Activated naive CD4-positive, alpha-beta T cell (primary cell): ENCODE data around the gene C10orf62.
A peak's percentile ranks its signal among the peaks of the same experiment; 100 is the strongest.
"Not testable (repeated sequence)": the region's sequence is repeated elsewhere in the genome, so short reads cannot be mapped to it uniquely, and the experiment has no call there.

Source experiments
- DNase-seq, 4 experiments: peaks; one replicate each; lab custom pipeline; 2025; lab: John Stamatoyannopoulos, UW

Gene C10orf62

DNA sequence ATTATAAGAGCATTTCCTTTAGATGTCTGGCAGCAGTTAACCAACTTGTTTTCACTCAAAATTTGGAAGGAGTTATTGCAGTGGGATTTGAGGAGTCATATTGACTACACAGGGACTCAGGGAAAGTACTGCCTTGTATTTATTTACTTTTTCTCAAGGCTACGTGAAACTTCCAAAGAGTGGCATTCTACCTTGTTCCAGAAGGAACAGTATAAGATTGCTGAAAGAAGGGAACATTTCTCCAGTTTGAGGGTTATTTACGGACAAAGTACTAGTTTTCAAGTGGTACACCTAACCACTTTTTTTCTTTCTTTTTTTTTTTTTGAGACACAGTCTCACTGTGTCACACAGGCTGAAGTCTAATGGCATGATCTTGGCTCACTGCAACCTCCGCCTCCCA lies 38.7 kb downstream of the C10orf62 start:
- DNase-seq = no peak

DNA sequence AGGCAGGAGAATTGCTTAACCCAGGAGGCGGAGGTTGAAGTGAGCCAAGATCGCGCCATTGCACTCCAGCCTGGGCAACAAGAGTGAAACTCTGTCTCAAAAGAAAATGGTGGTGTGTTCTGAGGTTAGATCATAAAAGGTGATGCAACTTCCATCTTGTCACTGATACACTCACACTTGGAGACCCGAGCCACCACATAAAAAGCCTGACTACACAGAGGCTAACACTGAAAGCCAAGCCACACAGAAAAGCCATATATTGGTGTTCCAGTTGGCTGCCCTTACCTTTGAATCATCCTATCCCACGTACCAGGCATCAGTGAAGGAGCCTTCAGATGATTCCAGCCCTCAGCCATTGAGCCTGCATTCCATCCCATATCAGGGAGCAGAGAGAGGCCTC lies 39.8 kb downstream of the C10orf62 start:
- no peak for DNase-seq

DNA sequence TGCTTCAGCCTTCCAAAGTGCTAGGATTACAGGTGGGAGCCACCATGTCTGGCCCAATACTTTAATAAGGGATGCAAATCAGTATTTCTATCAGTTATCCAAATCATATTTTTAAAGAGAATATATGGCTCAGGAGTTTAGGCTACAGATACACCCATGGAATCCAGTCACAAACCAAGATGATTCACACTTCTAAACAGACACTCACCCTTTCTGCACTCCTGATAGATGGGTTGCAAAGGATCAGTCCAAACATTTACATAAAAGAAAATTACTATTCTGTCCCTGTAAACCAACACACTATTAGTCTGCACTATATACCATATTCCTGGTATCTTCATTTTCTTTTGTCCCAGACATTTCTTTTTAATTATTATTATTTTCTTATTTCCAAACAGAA lies 41.6 kb downstream of the C10orf62 start:
- DNase-seq = no peak

DNA sequence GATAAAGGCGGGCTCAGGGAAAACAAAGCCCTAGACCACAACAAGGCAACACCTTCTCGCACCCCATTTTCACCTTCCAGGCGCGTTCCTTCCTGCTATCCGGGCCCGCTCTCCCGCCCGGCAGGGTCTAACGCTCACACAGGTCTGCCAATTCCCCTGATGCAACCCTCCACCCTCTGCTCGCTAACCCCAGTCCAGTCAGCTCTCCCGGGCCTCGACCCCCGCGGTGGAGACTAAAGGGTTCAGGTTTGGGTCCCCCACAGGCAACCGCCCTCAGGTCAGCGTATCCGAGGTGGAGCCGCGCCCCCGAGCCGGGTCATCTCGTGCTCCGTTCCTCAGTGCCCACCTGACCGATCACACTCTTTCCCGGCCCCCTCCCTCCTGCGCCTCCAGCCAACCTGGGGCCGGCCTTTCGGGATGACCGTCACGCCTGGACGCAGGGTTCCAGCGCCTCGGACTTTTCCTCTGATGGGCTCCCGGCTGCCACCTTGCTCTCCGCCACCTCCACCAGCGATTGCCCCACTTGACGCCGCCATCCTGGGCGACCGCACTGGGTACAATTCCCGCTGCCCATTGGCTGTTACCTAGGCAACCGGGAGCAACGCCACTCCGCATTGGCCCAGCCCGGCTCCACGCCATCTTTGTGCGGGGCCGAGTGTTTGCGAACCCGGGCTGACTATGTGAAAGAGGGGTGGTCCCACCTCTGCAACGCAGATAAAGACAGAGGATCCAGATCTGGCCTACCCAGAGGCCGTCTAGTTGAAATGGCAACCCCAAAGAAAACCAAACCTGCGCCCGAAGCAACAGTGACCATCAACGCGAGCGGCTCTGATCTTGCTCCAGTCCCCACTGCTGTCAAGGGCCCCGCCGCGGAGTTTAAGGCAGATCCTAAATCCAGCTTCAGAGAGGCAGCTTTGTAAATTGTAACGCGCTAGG lies 43.7 kb downstream of the C10orf62 start, which contains the start of gene MORN4:
MORN4 (minus strand) TSS at position 552 of the 936 bp plus-strand sequence. CDS start 13,847 bp downstream, outside the sequence.
- DNase-seq = peak; percentile 75 to 88 (median 81)

DNA sequence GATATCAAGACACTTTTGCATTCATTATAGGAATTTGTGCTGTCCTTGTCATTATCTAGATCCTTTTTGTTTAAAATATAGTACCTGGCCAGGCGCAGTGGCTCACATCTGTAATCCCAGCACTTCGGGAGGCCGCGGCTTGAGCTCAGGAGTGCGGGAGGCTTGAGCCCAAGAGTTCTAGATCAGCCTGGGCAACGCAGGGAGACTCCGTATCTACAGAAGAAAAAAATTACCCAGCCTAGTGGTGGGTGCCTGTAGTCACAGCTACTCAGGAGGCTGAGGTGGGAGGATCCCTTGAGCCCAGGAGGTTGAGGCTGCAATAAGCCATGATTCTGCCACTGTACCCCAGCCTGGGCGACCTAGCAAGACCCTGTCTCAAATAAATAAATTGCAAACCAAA lies 44.4 kb downstream of the C10orf62 start:
- no peak for DNase-seq

DNA sequence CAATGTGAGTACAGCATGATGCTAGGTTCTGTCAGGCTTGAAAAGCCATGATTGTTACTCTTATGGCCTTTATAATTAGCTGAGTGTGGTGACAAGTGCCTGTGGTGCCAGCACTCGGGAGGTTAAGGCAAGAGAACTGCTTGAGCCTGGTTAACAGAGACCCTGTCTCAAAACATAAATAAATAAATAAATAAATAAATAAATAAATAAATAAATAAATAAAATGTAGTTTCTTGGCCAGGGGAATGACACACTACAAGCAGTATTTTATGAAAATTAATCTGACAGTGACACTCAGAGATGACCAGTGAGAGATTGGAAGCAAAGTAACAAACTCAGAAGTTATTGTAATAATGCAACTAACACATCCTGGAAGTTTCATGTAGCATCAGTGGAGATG lies 46.1 kb downstream of the C10orf62 start:
- no peak for DNase-seq

DNA sequence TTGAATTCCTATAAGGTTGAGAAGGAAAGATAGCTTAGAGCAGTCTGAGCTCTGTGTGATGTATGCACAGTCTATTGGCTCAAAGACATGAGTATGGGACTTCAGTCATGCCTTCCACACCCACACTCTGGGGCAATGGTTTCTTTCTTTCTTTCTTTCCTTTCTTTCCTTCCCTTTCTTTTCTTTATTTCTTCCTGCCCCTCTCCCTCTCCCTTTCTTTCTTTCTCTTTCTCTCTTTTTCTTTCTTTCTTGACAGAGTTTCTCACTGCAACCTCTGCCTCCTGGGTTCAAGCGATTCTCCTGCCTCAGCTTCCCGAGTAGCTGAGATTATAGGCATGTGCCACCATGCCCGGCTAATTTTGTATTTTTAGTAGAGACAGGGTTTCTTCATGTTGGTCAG lies 49.6 kb downstream of the C10orf62 start:
- not testable (repeated sequence) for DNase-seq

DNA sequence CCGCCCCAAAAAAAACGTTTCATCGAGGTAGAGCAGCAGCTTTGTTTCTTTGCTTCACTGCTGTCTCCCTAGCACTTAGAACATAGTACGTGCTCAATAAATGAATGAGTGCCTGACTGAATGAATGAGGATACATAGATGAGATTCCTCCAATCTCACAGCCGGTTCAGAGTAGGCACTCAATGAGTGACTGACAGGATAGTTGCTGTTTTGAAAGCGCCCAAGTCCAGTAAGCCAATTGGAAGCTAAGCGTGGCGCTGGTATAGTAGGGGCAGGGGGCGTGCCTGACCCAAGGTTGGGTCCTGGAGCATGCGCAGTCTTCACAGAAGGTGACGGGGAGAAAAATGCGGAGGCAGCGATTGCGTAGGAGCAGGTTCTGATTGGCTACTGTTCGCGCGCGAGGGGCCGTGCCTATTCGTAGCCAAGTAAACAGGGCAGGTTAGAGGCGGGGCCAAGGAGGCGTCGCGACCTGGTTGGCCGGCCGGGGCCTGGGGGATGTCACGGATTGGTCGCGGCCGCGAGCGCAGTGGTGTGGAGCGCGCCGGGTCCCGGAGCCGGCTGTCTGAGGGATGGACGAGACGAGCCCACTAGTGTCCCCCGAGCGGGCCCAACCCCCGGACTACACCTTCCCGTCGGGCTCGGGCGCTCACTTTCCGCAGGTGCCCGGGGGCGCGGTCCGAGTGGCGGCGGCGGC lies 50.8 kb downstream of the C10orf62 start, which contains the start of gene PI4K2A:
PI4K2A (plus strand) TSS at position 498 of the 694 bp plus-strand sequence; CDS start at position 570, 72 bp downstream.
- peak; percentile 96 to 97 (median 96) for DNase-seq
